SK-N-SH (cell line): ENCODE results near the gene FGF19. TPM values are rescaled to one million over a fixed set of nuclear protein-coding genes. Genes with fewer than 3 reads are reported as not detected.
A peak's percentile ranks its signal among the peaks of the same experiment; 100 is the strongest.

Experiments used
- CTCF ChIA-PET: fragments of 300-600, 350-600 bp; formaldehyde crosslinking; extraction: SDS; loops from one replicate; lab custom pipeline; 2021; lab: Yijun Ruan, JAX
- POLR2A ChIA-PET: fragments of 350-600 bp; sonication (Branson Sonifier 250); formaldehyde crosslinking; extraction: SDS; loops from one replicate; lab custom pipeline; 2020; ENCODE audit warnings: antibody characterized with exemption, inconsistent platforms; lab: Yijun Ruan, JAX
- DNase-seq: peaks from one replicate; pipeline ENCODE4 v3.0.0; 2012
- H2AFZ ChIP-seq: fragments of 200-600 bp; sonication (generic); 2 replicates; pipeline ENCODE4 v1.8.1; 2016; ENCODE audit warnings: antibody characterized with exemption, mild to moderate bottlenecking, low read depth
- H3F3A ChIP-seq: fragments of 200-600 bp; sonication (generic); replicated peaks from 2 replicates; pipeline ENCODE3; 2016; ENCODE audit warnings: antibody characterized with exemption, mild to moderate bottlenecking; ENCODE audit not compliant: insufficient read depth
- H3K27ac ChIP-seq, 2 experiments: fragments of 200-500 bp in 1 of 2; fragments of 200-600 bp in 1 of 2; sonication (Bioruptor generic) in 1 of 2; sonication (generic), shearing (Covaris generic) in 1 of 2; 2 replicates each; pipeline versions ENCODE4 v1.5.1 to v1.6.1; 2014 to 2016; ENCODE audit warnings: low read depth in 2 of 2, inconsistent platforms in 1 of 2, low read length in 1 of 2, mild to moderate bottlenecking in 1 of 2, mixed read lengths in 1 of 2
- H3K27me3 ChIP-seq: fragments of 200-600 bp; sonication (generic), shearing (Covaris generic); 2 replicates; pipeline ENCODE4 v1.6.1; 2016; ENCODE audit warnings: mixed run types; ENCODE audit not compliant: insufficient read depth
- H3K36me3 ChIP-seq, 2 experiments: fragments of 200-500 bp in 1 of 2; fragments of 200-600 bp in 1 of 2; sonication (Bioruptor generic) in 1 of 2; sonication (generic) in 1 of 2; replicated peaks in 1 of 2; 2 replicates each; pipeline versions ENCODE3 to v1.5.1; 2014 to 2016; ENCODE audit warnings: low read length in 1 of 2, mild to moderate bottlenecking in 1 of 2; ENCODE audit not compliant: insufficient read depth in 2 of 2, control insufficient read depth in 1 of 2
- H3K4me1 ChIP-seq, 2 experiments: fragments of 200-500 bp in 1 of 2; fragments of 200-600 bp in 1 of 2; sonication (Bioruptor generic) in 1 of 2; sonication (generic), shearing (Covaris generic) in 1 of 2; 2 replicates each; pipeline versions ENCODE4 v1.5.1 to v1.6.1; 2014 to 2016; ENCODE audit warnings: low read depth in 1 of 2, low read length in 1 of 2, mixed run types in 1 of 2; ENCODE audit not compliant: insufficient read depth in 2 of 2, control insufficient read depth in 1 of 2
- H3K4me2 ChIP-seq: fragments of 200-600 bp; sonication (generic), shearing (Covaris generic); 2 replicates; pipeline ENCODE4 v1.6.1; 2017; ENCODE audit warnings: mixed run types
- H3K4me3 ChIP-seq, 2 experiments: fragments of 200-500 bp in 1 of 2; fragments of 200-600 bp in 1 of 2; sonication (Bioruptor generic) in 1 of 2; sonication (generic), shearing (Covaris generic) in 1 of 2; 2 replicates each; pipeline versions ENCODE4 v1.5.1 to v1.8.1; 2014 to 2016; ENCODE audit warnings: low read depth in 2 of 2, inconsistent platforms in 1 of 2, low read length in 1 of 2, mild to moderate bottlenecking in 1 of 2, mixed read lengths in 1 of 2, moderate library complexity in 1 of 2
- H3K79me2 ChIP-seq: fragments of 200-600 bp; sonication (generic); 2 replicates; pipeline ENCODE4 v1.8.1; 2017; ENCODE audit warnings: mild to moderate bottlenecking; ENCODE audit not compliant: insufficient read depth
- H3K9ac ChIP-seq: fragments of 200-600 bp; sonication (generic); 2 replicates; pipeline ENCODE4 v1.6.1; 2017; ENCODE audit warnings: mixed run types
- H3K9me2 ChIP-seq: fragments of 200-600 bp; sonication (generic); 2 replicates; pipeline ENCODE4 v1.6.1; 2017; ENCODE audit warnings: mixed run types
- H3K9me3 ChIP-seq: fragments of 200-600 bp; sonication (generic); 2 replicates; pipeline ENCODE4 v1.6.1; 2017; ENCODE audit warnings: mixed run types, mild to moderate bottlenecking, moderate library complexity
- H4K20me1 ChIP-seq: fragments of 200-600 bp; sonication (generic); 2 replicates; pipeline ENCODE4 v1.6.1; 2017; ENCODE audit warnings: mild to moderate bottlenecking, mixed run types; ENCODE audit not compliant: insufficient read depth
- CHD2 ChIP-seq: fragments of 150-350 bp; IDR thresholded peaks from 2 replicates; pipeline ENCODE4 v1.6.1; 2018; ENCODE audit warnings: low read length; ENCODE audit not compliant: partially characterized antibody
- ELF1 ChIP-seq: IDR thresholded peaks from 2 replicates; pipeline ENCODE4 v1.4.0; 2012
- EP300 ChIP-seq, 2 experiments: IDR thresholded peaks; 2 replicates each; pipeline versions ENCODE4 v1.4.0 to v1.6.1; 2012; ENCODE audit warnings: borderline replicate concordance in 1 of 2, low read depth in 1 of 2, low read length in 1 of 2
- GABPA ChIP-seq: IDR thresholded peaks from 2 replicates; pipeline ENCODE4 v1.4.0; 2012; ENCODE audit warnings: low read depth, mild to moderate bottlenecking
- MXI1 ChIP-seq: IDR thresholded peaks from 2 replicates; pipeline ENCODE4 v1.6.1; 2012; ENCODE audit warnings: mild to moderate bottlenecking, low read depth, low read length, improper control_type of control experiment
- RAD21 ChIP-seq: IDR thresholded peaks from 2 replicates; pipeline ENCODE4 v1.6.1; 2012; ENCODE audit warnings: mild to moderate bottlenecking, low read length
- RXRA ChIP-seq: IDR thresholded peaks from 2 replicates; pipeline ENCODE4 v1.4.0; 2012; ENCODE audit warnings: low read depth, mild to moderate bottlenecking, borderline replicate concordance
- SIN3A ChIP-seq: IDR thresholded peaks from 2 replicates; pipeline ENCODE4 v1.6.1; 2012; ENCODE audit warnings: low read depth, mild to moderate bottlenecking, low read length, moderate library complexity, borderline replicate concordance
- TAF1 ChIP-seq: IDR thresholded peaks from 2 replicates; pipeline ENCODE4 v1.6.1; 2012; ENCODE audit warnings: low read depth, mild to moderate bottlenecking, low read length, moderate library complexity, borderline replicate concordance
- TEAD4 ChIP-seq: IDR thresholded peaks from 2 replicates; pipeline ENCODE4 v1.4.0; 2012; ENCODE audit warnings: mild to moderate bottlenecking, borderline replicate concordance; ENCODE audit not compliant: insufficient read depth
- WGBS: methylation state at CpG from one replicate; pipeline ENCODE4 v1.1.6; 2017; ENCODE audit warnings: low lambda C conversion rate; 5-methylcytosine and 5-hydroxymethylcytosine counted together
- polyA plus RNA-seq, 3 experiments: library from polyadenylated mRNA; depleted of rRNA; stranded (reverse); fragments of >200 nt; gene quantifications; 2 replicates each; pipeline ENCODE4 v1.2.3, GENCODE V29; 2012
- TF ChIP-seq, protein P1 (sequence below): IDR thresholded peaks from 2 replicates; pipeline ENCODE4; 2012
- TF ChIP-seq, protein P2 (sequence below): fragments of 150-350 bp; IDR thresholded peaks from 2 replicates; pipeline ENCODE4 v1.6.1; 2017; ENCODE audit warnings: antibody characterized with exemption, low read length, low read depth, borderline replicate concordance
- TF ChIP-seq, protein P3 (sequence below): IDR thresholded peaks from 2 replicates; pipeline ENCODE4 v1.6.1; 2012; ENCODE audit warnings: mild to moderate bottlenecking, low read depth, low read length, moderate library complexity

FGF19 gene, protein sequence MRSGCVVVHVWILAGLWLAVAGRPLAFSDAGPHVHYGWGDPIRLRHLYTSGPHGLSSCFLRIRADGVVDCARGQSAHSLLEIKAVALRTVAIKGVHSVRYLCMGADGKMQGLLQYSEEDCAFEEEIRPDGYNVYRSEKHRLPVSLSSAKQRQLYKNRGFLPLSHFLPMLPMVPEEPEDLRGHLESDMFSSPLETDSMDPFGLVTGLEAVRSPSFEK
- not detected in 2 replicates for polyA plus RNA-seq (2012; rRNA removed)
- polyA plus RNA-seq (2012; cell fraction: cytosol; rRNA removed) = not detected in 2 replicates
- 0.02 TPM in 1 of 2 replicates, not detected in the other for polyA plus RNA-seq (2012; cell fraction: nucleus; rRNA removed)

DNA sequence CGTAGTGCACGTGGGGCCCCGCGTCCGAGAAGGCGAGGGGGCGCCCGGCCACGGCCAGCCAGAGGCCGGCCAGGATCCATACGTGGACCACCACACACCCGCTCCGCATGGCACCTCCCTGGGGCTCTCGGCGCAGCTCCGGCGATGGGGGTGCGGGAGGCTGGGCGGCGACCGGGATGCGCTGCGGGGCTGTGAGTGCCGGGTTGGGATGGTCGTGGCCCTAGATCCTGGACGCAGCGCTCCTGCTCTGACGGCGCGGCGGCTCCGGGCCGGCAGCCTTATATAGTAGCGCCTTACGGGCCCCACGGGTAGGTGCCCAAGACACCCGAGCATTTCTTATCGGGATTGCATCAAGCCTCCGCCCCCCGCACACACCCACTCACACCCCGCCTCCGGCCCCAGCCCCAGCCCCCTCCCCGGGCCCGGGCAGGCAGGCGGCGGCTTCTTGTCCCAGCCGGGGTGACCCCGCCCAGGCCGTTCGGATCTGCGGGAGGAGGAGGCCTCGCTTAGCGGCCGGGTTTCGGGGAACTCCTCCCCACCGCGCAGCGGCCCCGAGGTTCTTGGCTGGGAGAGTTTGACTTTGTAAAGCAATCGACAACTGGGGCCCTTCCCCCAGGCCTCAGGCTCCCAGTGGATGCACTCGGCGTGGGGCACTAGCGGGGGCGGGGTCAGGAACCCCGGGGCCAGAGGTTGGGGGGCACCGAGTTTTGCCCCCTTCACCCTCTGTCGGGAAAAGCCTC is at the start of gene FGF19:
TSS of gene FGF19 (minus strand) at position 255 of the 740 bp plus-strand sequence. CDS start at position 109, 146 bp downstream.
- ChIA-PET POLR2A (no interaction called here), CTCF (interaction anchor here (0.6 to 4.3 kb wide), 37 partner anchors 8 to 494 kb away, joined by 3 to 34 read pairs (median 4); partner anchors contain the start of gene LTO1)
- Histone ChIP-seq H3K36me3 (no peaks in the 10 kb centered on the region), H3K9me2 (no peaks in the 10 kb centered on the region), H3K9ac (no peak within 1 kb of the TSS), H3K27me3 (peaks cover 38% of the 10 kb centered on the region), H2AFZ (no peak within 1 kb of the TSS), H3K4me2 (peak within 1 kb of the TSS; percentile 44; the same call in 1 of the 2 replicates), H3K4me1 (peaks cover 0 to 19% of the 10 kb centered on the region in 2 experiments; a peak in 2 of 4 replicates), H4K20me1 (no peaks in the 10 kb centered on the region), H3F3A (peaks cover 3% of the 10 kb centered on the region), H3K27ac (no peak within 1 kb of the TSS)
- 5% methylated on average over 16 of the region's 67 CpGs for WGBS
- TF ChIP-seq MXI1 (no peak), SIN3A (no peak)
- TF ChIP-seq, all 33 proteins: peak for 0
- Histone ChIP-seq H3K79me2 (no peaks in the 10 kb centered on the region), H3K9me3 (no peaks in the 10 kb centered on the region), H3K4me3 (peak within 1 kb of the TSS; percentile 31 to 41; a peak in 3 of 4 replicates)
- peak; percentile 67 for DNase-seq

DNA sequence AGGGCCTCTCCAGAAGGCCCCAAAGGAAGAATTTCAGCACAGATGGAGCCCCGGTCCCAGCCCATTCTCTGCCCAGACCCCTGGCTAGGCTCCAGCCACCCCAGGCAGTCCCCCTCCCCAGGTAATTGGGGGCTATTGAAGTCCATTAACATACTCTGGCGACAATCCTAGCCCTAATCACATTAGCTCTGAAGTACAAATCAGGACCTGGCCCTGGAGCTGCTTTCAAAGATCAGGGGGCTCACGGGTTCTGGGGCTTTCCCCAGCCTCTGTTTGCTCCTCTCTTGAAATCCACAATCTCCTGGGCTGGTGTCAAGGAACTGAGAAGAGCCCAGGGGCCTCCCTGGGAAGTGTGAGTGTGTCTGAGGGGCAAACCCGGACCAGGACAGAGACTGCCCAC is 49.1 kb upstream of the FGF19 start:
- H3K4me3 ChIP-seq = no peak overlapping the region
- no peaks in the 10 kb centered on the region for H3K9me2 ChIP-seq
- H2AFZ ChIP-seq = no peak overlapping the region
- H4K20me1 ChIP-seq = no peaks in the 10 kb centered on the region
- no peaks in the 10 kb centered on the region for H3K36me3 ChIP-seq
- H3K9ac ChIP-seq = no peak overlapping the region
- ChIA-PET CTCF (interaction anchor here (1.3 kb wide), 1 partner anchor 158 kb away, joined by 3 read pairs; no protein-coding TSS in a partner anchor), POLR2A (no interaction called here)
- no peak for DNase-seq
- no peaks in the 10 kb centered on the region for H3K27me3 ChIP-seq
- no peaks in the 10 kb centered on the region for H3F3A ChIP-seq
- no peak overlapping the region for H3K4me2 ChIP-seq
- TF ChIP-seq TAF1 (no peak), CHD2 (no peak), EP300 (IDR thresholded peaks at IDR 0.05; ENCODE audit: borderline replicate concordance in 1 of 2, low read depth in 1 of 2, low read length in 1 of 2) (no peak), RXRA (no peak), SIN3A (no peak), ELF1 (no peak), RAD21 (no peak), GABPA (no peak), TEAD4 (no peak)
- TF ChIP-seq, protein P1, sequence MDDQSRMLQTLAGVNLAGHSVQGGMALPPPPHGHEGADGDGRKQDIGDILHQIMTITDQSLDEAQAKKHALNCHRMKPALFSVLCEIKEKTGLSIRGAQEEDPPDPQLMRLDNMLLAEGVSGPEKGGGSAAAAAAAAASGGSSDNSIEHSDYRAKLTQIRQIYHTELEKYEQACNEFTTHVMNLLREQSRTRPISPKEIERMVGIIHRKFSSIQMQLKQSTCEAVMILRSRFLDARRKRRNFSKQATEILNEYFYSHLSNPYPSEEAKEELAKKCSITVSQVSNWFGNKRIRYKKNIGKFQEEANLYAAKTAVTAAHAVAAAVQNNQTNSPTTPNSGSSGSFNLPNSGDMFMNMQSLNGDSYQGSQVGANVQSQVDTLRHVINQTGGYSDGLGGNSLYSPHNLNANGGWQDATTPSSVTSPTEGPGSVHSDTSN = no peak
- TF ChIP-seq, protein P2, sequence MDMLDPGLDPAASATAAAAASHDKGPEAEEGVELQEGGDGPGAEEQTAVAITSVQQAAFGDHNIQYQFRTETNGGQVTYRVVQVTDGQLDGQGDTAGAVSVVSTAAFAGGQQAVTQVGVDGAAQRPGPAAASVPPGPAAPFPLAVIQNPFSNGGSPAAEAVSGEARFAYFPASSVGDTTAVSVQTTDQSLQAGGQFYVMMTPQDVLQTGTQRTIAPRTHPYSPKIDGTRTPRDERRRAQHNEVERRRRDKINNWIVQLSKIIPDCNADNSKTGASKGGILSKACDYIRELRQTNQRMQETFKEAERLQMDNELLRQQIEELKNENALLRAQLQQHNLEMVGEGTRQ = no peak
- TF ChIP-seq, protein P3, sequence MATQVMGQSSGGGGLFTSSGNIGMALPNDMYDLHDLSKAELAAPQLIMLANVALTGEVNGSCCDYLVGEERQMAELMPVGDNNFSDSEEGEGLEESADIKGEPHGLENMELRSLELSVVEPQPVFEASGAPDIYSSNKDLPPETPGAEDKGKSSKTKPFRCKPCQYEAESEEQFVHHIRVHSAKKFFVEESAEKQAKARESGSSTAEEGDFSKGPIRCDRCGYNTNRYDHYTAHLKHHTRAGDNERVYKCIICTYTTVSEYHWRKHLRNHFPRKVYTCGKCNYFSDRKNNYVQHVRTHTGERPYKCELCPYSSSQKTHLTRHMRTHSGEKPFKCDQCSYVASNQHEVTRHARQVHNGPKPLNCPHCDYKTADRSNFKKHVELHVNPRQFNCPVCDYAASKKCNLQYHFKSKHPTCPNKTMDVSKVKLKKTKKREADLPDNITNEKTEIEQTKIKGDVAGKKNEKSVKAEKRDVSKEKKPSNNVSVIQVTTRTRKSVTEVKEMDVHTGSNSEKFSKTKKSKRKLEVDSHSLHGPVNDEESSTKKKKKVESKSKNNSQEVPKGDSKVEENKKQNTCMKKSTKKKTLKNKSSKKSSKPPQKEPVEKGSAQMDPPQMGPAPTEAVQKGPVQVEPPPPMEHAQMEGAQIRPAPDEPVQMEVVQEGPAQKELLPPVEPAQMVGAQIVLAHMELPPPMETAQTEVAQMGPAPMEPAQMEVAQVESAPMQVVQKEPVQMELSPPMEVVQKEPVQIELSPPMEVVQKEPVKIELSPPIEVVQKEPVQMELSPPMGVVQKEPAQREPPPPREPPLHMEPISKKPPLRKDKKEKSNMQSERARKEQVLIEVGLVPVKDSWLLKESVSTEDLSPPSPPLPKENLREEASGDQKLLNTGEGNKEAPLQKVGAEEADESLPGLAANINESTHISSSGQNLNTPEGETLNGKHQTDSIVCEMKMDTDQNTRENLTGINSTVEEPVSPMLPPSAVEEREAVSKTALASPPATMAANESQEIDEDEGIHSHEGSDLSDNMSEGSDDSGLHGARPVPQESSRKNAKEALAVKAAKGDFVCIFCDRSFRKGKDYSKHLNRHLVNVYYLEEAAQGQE = no peak
- H3K4me1 ChIP-seq = peaks cover 0 to 4% of the 10 kb centered on the region in 2 experiments; a peak in 1 of 4 replicates
- WGBS = 16% methylated on average over 4 of the region's 4 CpGs
- H3K9me3 ChIP-seq = no peaks in the 10 kb centered on the region
- no peaks in the 10 kb centered on the region for H3K79me2 ChIP-seq
- no peak overlapping the region for H3K27ac ChIP-seq
